HepG2 (cell line): ENCODE data around the gene LRP1-AS. TPM values are rescaled to one million over a fixed set of nuclear protein-coding genes. Genes with fewer than 3 reads are reported as not detected.

Source experiments
- ARID5B ChIP-seq: IDR thresholded peaks from 2 replicates; pipeline ENCODE4 v1.4.0; 2020; ENCODE audit warnings: mild to moderate bottlenecking, missing genetic modification reagents
- ARNTL ChIP-seq: sonication (generic); formaldehyde crosslinking; IDR thresholded peaks from 2 replicates; pipeline ENCODE4 v1.4.0; 2020; ENCODE audit warnings: mild to moderate bottlenecking, missing genetic modification reagents
- CBFB ChIP-seq: sonication (generic); formaldehyde crosslinking; IDR thresholded peaks from 2 replicates; pipeline ENCODE4 v1.4.0; 2020; ENCODE audit warnings: missing genetic modification reagents
- HOXA5 ChIP-seq: sonication (generic); formaldehyde crosslinking; IDR thresholded peaks from 2 replicates; pipeline ENCODE4 v1.4.0; 2020; ENCODE audit warnings: missing genetic modification reagents
- IKZF5 ChIP-seq: IDR thresholded peaks from 2 replicates; pipeline ENCODE4 v1.6.1; 2018; ENCODE audit warnings: missing genetic modification reagents, mild to moderate bottlenecking, missing compliant biosample characterization
- MXD4 ChIP-seq: IDR thresholded peaks from 2 replicates; pipeline ENCODE4 v1.6.1; 2016; ENCODE audit warnings: mild to moderate bottlenecking, missing biosample characterization, missing genetic modification reagents
- PITX1 ChIP-seq: sonication (generic); formaldehyde crosslinking; IDR thresholded peaks from 2 replicates; pipeline ENCODE4 v1.5.1; 2020; ENCODE audit warnings: mild to moderate bottlenecking, missing genetic modification reagents
- PPARG ChIP-seq: conservative IDR thresholded peaks from 2 replicates; pipeline ENCODE4 v1.6.1; 2016; ENCODE audit warnings: missing biosample characterization, missing genetic modification reagents
- REL ChIP-seq: sonication (generic); formaldehyde crosslinking; conservative IDR thresholded peaks from 2 replicates; pipeline ENCODE4 v1.8.0; 2022; ENCODE audit warnings: mild to moderate bottlenecking, missing genetic modification reagents, moderate library complexity
- RXRA ChIP-seq: sonication (generic); formaldehyde crosslinking; IDR thresholded peaks from 2 replicates; pipeline ENCODE4 v1.5.1; 2020; ENCODE audit warnings: missing genetic modification reagents
- SKI ChIP-seq: fragments of 450-650 bp; IDR thresholded peaks from one replicate; pipeline ENCODE4 v1.6.1; 2018; ENCODE audit warnings: mild to moderate bottlenecking; ENCODE audit not compliant: partially characterized antibody
- THYN1 ChIP-seq: sonication (generic); formaldehyde crosslinking; IDR thresholded peaks from 2 replicates; pipeline ENCODE4 v1.8.1; 2023; ENCODE audit warnings: low read depth, mild to moderate bottlenecking, moderate library complexity, missing genetic modification reagents, borderline replicate concordance
- TMF1 ChIP-seq: sonication (generic); formaldehyde crosslinking; IDR thresholded peaks from 2 replicates; pipeline ENCODE4 v1.8.1; 2022; ENCODE audit warnings: low read depth, missing genetic modification reagents
- ZHX2 ChIP-seq, 2 experiments: sonication (generic) in 1 of 2; formaldehyde crosslinking in 1 of 2; IDR thresholded peaks; 2 replicates each; pipeline versions ENCODE4 v1.6.1 to v1.9.0; 2014 to 2022; ENCODE audit warnings: antibody characterized with exemption in 1 of 2, borderline replicate concordance in 1 of 2, inconsistent platforms in 1 of 2, low read depth in 1 of 2, missing genetic modification reagents in 1 of 2
- ZKSCAN8 ChIP-seq: IDR thresholded peaks from 2 replicates; pipeline ENCODE4 v1.6.1; 2016; ENCODE audit warnings: borderline replicate concordance, missing genetic modification reagents, missing compliant biosample characterization
- ZNF350 ChIP-seq: sonication (generic); formaldehyde crosslinking; IDR thresholded peaks from 2 replicates; pipeline ENCODE4 v1.4.0; 2020; ENCODE audit warnings: mild to moderate bottlenecking, low read depth, missing genetic modification reagents, borderline replicate concordance
- ZNF766 ChIP-seq: sonication (generic); formaldehyde crosslinking; IDR thresholded peaks from 2 replicates; pipeline ENCODE4 v1.5.0; 2020; ENCODE audit warnings: missing genetic modification reagents, borderline replicate concordance
- polyA plus RNA-seq, 8 experiments: library from polyadenylated mRNA; depleted of rRNA in 3 of 8; stranded (reverse) in 7 of 8; unstranded in 1 of 8; fragments of >200 nt; fragmentation: Illumina TruSeq in 4 of 8; extraction: Trizol in 4 of 8; gene quantifications; 2 replicates each; pipeline versions ENCODE4 v1.2.1 to v1.2.3, GENCODE V29; 2011 to 2016; ENCODE audit warnings: low read depth in 4 of 8, missing spikeins in 1 of 8, mixed read lengths in 1 of 8; ENCODE audit not compliant: insufficient read depth in 1 of 8
- total RNA-seq, 5 experiments: library from RNA; depleted of rRNA; stranded (reverse); fragments of >200 nt; fragmentation: Illumina TruSeq; extraction: Trizol; gene quantifications; 2 replicates each; pipeline ENCODE4 v1.2.3, GENCODE V29; 2016; ENCODE audit warnings: low read depth in 1 of 5

Gene LRP1-AS
- total and polyA plus RNA-seq, 2 of the 13 experiments (the other 11 are each of a cell fraction or from before 2014, with no cell fraction given): 0.20 TPM; not detected in 1

- TF ChIP-seq ZNF350 (CRISPR knock-in tag) (0 out of 2 replicates have a peak, but pooled peaks have one; percentile 27), RXRA (CRISPR knock-in tag) (no peak), PPARG (CRISPR knock-in tag) (no peak), THYN1 (no peak), HOXA5 (CRISPR knock-in tag) (no peak), ZHX2 (IDR thresholded peaks at IDR 0.05; ENCODE audit: low read depth) (no peak), ZHX2 (CRISPR knock-in tag; IDR thresholded peaks at IDR 0.05; ENCODE audit: borderline replicate concordance) (no peak), ZKSCAN8 (no peak), MXD4 (no peak), SKI (no peak), CBFB (CRISPR knock-in tag) (no peak), TMF1 (CRISPR knock-in tag) (no peak), REL (no peak; the same call in 1 of the 2 replicates), PITX1 (CRISPR knock-in tag) (peak; percentile 55; the same call in 1 of the 2 replicates), IKZF5 (no peak; the same call in 1 of the 2 replicates), ARID5B (no peak), ZNF766 (CRISPR knock-in tag) (no peak), ARNTL (CRISPR knock-in tag) (no peak)
Measured at GRCh38 chr12:57173089-57173488, 25.7 kb upstream of the LRP1-AS start (continued).
